ENCODE measurements around the gene TBX3.

Gene TBX3

DNA sequence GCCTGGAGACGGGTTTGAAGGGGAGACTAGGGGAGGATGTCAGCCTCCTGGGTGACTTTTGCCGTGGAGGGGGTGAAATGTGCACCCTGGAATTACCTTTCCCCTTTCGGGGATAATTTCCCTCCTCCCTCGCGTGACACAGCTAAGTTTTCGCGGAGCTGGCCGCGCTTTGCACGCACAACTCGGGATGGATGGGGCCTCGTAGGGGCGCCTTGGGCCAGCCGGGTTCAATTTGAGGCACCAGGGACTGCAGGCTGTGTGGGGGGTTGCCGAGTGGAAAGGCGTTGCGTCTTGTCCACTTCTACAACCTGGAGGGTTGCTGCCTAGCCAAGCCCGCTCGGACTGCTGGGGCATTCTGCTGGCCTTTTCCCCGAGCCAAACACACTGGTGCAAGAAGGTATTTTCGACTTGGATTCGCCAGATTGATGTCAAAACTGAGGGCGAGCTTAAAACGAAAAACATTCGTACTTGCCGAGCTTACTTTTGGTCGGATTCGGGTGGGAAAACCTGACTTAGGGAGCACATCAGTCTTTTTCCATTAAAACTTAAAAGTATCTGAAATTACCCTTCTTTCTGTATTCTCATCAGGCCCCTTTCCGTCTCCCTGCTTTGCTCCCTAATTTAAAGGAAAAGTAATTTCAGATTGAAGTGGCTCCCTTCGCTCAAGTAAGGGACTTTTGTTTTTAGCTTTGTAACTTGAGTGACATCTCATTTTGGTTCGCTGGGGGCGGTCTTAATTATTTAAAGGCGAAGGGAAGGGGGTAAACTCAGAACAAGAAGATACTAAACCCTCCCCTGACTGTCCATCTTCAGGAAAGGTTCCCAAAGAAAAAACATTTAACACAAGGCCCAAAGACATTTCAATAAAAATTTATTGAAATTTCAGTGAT, 14.3 kb downstream of the TBX3 start:
- no peak overlapping the region for H3K4me3 ChIP-seq (ENCODE audit: low read depth, low read length)

DNA sequence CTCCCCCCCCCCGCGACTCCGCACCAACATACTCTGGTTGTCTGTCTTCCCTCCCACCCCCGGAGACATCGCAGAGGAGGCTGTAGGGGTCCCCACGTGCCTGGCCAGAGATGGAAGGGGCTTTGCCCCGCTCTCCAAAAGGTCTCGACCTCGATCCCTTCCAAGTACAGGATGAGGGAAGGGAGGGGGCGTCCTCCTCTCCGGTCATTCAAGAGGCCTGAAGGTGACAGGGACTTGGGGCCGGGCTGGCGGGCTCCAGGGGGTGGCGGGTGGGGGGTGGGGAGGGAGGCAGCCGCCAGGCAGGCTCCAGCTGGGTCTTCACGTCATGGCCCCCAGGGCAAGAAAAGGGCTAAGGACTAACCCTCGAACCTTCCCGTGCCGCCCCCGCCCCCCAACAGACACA, 15.1 kb downstream of the TBX3 start:
- no peak overlapping the region for H3K4me3 ChIP-seq (ENCODE audit: low read depth, low read length)

GRCh38 chr12:114668151-114668885, 15.7 kb downstream of the TBX3 start:
- no peak overlapping the region for H3K4me3 ChIP-seq (ENCODE audit: low read depth, low read length)

GRCh38 chr12:114667669-114668150, 16.3 kb downstream of the TBX3 start:
- no peak overlapping the region for H3K4me3 ChIP-seq (ENCODE audit: low read depth, low read length)

- no peak overlapping the region for H3K4me3 ChIP-seq (ENCODE audit: low read depth, low read length)
These were observed 17.0 kb downstream of the TBX3 start for GRCh38 chr12:114666746-114667668.

DNA sequence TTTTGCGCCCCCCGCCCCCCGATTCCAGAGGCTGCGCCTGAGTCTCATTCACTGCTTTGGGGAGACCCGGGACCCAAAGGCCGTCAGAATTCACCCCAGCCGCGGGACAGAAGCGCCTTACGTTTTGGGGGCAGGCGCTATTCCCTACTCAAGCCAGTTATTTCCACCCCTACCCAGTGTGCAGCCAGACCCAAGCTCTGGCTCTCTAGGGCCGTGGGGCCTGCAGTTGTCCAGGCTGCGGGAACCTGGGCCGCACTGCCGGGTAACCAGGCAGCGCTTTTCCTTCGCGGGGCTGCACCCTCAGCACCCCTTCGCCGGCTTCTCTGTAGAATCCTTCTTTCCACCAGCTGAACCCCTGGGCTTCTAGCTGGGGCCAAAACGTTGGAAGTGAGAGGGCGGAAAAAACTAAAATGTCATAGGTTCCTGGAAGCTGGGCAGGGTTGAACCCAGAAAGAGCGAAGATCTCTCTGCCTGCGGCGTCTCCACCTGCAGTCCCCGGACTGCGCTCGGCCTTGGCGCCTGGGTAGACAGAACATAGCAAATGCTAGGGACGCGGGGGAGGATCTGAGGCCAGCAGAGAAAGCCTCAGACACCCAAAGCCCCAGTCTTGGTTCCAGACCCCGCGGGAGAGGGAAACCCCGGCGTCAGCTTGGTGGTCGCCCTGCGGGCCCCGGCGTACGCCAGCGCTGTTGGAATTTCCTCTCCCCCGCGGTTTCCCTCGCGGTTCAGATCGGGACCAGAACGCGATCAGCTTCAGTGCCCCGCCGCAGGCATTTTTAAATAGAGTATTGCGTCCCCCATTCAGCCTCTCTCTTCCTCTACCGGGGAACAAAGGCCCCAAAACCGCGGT, 18.3 kb downstream of the TBX3 start:
- no peak overlapping the region for H3K4me3 ChIP-seq (ENCODE audit: low read depth, low read length)

- no peak overlapping the region for H3K4me3 ChIP-seq (ENCODE audit: low read depth, low read length)
These were observed 19.2 kb downstream of the TBX3 start for GRCh38 chr12:114664651-114665320.

- no peak overlapping the region for H3K4me3 ChIP-seq (ENCODE audit: low read depth, low read length)
These were observed 21.3 kb downstream of the TBX3 start for GRCh38 chr12:114662512-114663177.

DNA sequence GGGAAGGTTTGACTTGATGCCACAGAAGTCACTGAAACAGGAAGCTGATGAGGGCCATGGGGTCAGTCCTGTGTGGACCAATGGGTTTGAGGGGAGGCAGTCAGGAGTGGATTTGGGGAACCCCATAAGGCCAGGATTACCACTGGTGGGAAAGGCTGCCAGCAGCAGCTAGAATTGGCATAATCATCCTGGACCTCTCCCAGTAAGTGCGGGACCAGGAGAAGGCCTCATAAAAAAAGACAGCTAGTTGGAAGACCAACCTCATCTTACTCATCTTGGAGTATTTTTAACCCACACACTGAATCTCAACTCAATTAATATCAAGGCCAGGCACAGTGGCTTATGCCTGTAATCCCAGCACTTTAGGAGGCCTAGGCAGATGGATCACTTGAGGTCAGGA, 22.7 kb downstream of the TBX3 start:
- no peak overlapping the region for H3K4me3 ChIP-seq (ENCODE audit: low read depth, low read length)

DNA sequence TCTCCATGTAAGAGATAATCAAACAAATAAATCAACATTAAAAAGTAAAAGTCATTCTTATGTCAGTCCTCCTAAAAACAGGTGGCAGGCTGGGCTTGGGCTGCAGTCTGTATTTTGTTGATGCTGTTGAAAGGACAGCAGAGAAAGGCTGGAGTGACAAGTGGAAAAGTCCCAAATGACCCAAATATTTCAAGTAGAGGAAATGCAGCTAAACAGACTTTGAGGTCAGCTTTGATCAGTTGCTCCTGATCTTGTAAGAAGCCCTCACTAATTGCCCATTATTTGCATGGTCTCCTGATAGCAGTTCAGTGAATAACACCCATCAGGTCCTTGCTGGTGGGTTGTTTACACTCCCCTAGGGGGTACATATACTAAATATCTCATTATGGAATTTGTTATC, 24.9 kb downstream of the TBX3 start:
- no peak overlapping the region for H3K4me3 ChIP-seq (ENCODE audit: low read depth, low read length)

- no peak overlapping the region for H3K4me3 ChIP-seq (ENCODE audit: low read depth, low read length)
These were observed 26.0 kb downstream of the TBX3 start for GRCh38 chr12:114658002-114658441.

- H3K4me3 ChIP-seq (ENCODE audit: low read depth, low read length): no peak overlapping the region
These were observed 26.4 kb downstream of the TBX3 start for GRCh38 chr12:114657597-114657920.

DNA sequence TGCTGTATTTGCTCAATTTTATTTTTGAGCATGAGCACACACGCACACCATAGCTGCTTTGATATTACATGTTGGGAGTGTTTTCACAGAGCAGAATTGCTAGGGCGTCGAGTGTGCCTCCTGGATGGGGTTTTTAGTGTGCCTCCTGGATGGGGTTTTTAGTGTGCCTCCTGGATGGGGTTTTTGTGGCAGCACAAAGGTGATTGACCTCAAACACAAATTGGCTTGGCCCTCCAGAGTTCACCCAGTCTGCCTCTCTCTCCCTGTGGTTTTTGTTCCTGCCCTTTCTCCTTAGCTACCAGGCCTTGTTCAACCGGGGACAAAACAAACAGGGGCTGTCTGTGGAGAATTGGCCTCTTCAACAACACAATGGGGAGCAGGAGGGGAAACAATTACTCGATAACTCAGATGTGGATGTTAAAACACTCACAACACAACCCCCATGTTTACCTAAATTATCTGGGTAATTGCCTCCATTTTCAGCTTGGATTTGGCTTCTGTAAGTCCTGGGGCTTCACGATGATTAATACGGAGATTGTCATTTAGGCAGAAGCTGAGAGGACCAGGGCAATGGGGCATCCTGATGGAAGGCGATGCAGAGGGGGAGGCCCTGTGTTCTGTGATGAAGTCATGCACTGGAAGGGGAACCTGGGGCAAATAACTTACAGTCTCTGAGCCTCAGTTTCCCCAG, 26.9 kb downstream of the TBX3 start:
- no peak overlapping the region for H3K4me3 ChIP-seq (ENCODE audit: low read depth, low read length)

DNA sequence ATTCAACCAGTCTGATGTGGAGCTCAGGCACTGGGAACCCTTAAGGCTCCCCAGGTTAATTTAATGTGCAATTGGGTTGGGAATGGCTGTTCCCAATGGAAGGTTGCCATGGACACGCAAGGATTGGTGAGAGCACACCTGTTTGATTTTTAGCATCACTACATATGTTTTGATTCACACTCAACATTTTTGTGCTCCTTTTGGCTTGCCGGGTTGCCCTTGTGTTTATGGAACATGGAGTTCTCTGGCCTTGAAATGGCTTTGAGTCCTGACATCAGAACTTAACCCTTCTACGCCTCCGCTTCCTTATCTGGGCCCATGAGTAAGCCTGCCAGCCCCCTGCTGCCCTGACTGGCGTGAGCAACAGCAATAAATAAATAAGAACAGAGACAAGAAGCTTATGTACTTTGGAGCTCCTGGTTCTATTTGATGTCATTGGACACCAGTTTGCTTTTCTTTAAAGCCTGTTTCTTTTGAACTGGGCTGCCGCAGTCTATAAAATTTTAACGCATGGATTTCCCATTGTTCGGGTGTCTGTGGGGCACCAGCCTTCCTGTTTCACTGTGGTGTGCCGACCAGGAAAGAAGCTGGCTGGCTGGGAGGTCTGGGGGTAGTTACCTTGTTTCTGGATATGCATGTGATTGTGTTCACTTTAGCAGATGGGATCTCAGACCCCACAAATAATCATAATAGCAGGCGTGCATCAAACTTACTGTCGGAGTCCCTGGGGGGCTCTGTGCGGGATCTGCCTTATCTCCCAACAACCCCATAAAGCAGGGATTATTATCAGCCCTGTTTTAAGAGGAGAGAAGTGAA, 27.8 kb downstream of the TBX3 start:
- no peak overlapping the region for H3K4me3 ChIP-seq (ENCODE audit: low read depth, low read length)

DNA sequence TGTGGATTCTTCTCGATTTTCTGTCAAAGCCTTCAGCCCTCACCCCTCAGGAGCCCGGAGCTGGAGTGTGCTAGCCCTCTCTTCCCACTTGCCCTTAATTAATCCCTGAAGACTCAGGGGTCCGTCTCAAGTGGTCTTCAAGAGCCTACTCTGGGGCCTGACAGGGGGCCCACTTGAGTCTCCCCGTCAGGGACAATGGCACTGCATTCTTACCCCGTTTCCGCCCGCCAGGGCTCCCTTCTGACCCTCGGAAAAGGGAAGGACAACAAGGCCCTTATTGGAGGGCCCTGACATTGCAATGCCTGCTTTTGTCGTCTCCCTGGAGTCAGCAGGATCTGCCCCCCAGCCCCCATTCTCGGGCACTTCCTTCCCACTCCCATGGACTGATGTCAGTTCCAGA, 34.4 kb downstream of the TBX3 start:
- H3K4me3 ChIP-seq (ENCODE audit: low read depth, low read length): no peak overlapping the region

GRCh38 chr12:114648711-114649110, 35.3 kb downstream of the TBX3 start:
- H3K4me3 ChIP-seq (ENCODE audit: low read depth, low read length): no peak overlapping the region

GRCh38 chr12:114638790-114639435, 45.1 kb downstream of the TBX3 start:
- no peak overlapping the region for H3K4me3 ChIP-seq (ENCODE audit: low read depth, low read length)

Data from iPS-11a (cell line).